Astrocyte (in vitro differentiated cells and primary cell): ENCODE data around the gene TMSB10. TPM values are rescaled to one million over a fixed set of nuclear protein-coding genes. Genes with fewer than 3 reads are reported as not detected.
A peak's percentile ranks its signal among the peaks of the same experiment; 100 is the strongest.

Experiments used
- DNase-seq: peaks from one replicate; pipeline ENCODE4 v3.0.0-alpha.2; 2010; ENCODE audit warnings: low read depth
- FAIRE-seq: peaks from 2 replicates; lab custom pipeline; 2011; peaks lifted over from hg19 to GRCh38; lab: Jason Lieb, UNC
- H2AFZ ChIP-seq: 2 replicates; pipeline ENCODE4 v1.6.0; 2012; ENCODE audit warnings: low read depth, low read length, inconsistent platforms
- H3K27ac ChIP-seq: 2 replicates; pipeline ENCODE4 v1.5.1; 2011; ENCODE audit warnings: low read depth, low read length, inconsistent platforms
- H3K27me3 ChIP-seq: 2 replicates; pipeline ENCODE4 v1.6.0; 2011; ENCODE audit warnings: low read length, inconsistent platforms; ENCODE audit not compliant: insufficient read depth
- H3K36me3 ChIP-seq: 2 replicates; pipeline ENCODE4 v1.5.1; 2011; ENCODE audit warnings: low read length, inconsistent platforms; ENCODE audit not compliant: insufficient read depth
- H3K4me1 ChIP-seq: 2 replicates; pipeline ENCODE4 v1.5.1; 2011; ENCODE audit warnings: low read length, inconsistent platforms; ENCODE audit not compliant: insufficient read depth
- H3K4me2 ChIP-seq: 2 replicates; pipeline ENCODE4 v1.6.0; 2012; ENCODE audit warnings: low read length, inconsistent platforms
- H3K4me3 ChIP-seq: 2 replicates; pipeline ENCODE4 v1.5.1; 2011; ENCODE audit warnings: low read depth, mild to moderate bottlenecking, low read length, inconsistent platforms; ENCODE audit not compliant: insufficient read depth
- H3K79me2 ChIP-seq: 2 replicates; pipeline ENCODE4 v1.6.0; 2012; ENCODE audit warnings: mild to moderate bottlenecking, low read length, inconsistent platforms; ENCODE audit not compliant: insufficient read depth
- H3K9ac ChIP-seq: 2 replicates; pipeline ENCODE4 v1.6.0; 2012; ENCODE audit warnings: mild to moderate bottlenecking, low read length, inconsistent platforms
- H3K9me3 ChIP-seq: 2 replicates; pipeline ENCODE4 v1.5.1; 2012; ENCODE audit warnings: low read depth, mild to moderate bottlenecking, low read length, inconsistent platforms; ENCODE audit not compliant: insufficient read depth
- H4K20me1 ChIP-seq: 2 replicates; pipeline ENCODE4 v1.6.0; 2012; ENCODE audit warnings: low read length, inconsistent platforms; ENCODE audit not compliant: insufficient read depth
- H3K27ac Mint-ChIP-seq: one replicate; pipeline ENCODE4 v1.8.0; 2021; ENCODE audit warnings: mild to moderate bottlenecking, mixed read lengths; ENCODE audit not compliant: unreplicated experiment
- H3K27me3 Mint-ChIP-seq: one replicate; pipeline ENCODE4 v1.8.0; 2021; ENCODE audit warnings: low read depth, mixed read lengths; ENCODE audit not compliant: unreplicated experiment
- H3K36me3 Mint-ChIP-seq: one replicate; pipeline ENCODE4 v1.8.0; 2021; ENCODE audit warnings: low read depth, mixed read lengths; ENCODE audit not compliant: unreplicated experiment
- H3K4me1 Mint-ChIP-seq: one replicate; pipeline ENCODE4 v1.8.0; 2021; ENCODE audit warnings: low read depth, mixed read lengths; ENCODE audit not compliant: unreplicated experiment
- H3K4me3 Mint-ChIP-seq: one replicate; pipeline ENCODE4 v1.8.0; 2021; ENCODE audit warnings: mild to moderate bottlenecking, moderate library complexity, mixed read lengths; ENCODE audit not compliant: unreplicated experiment
- H3K9me3 Mint-ChIP-seq: one replicate; pipeline ENCODE4 v1.8.0; 2021; ENCODE audit warnings: mild to moderate bottlenecking, mixed read lengths; ENCODE audit not compliant: unreplicated experiment
- EZH2 ChIP-seq: IDR thresholded peaks from 2 replicates; pipeline ENCODE4 v1.6.1; 2012; ENCODE audit warnings: mild to moderate bottlenecking, low read length, inconsistent platforms; ENCODE audit not compliant: insufficient read depth
- total RNA-seq: library from RNA; stranded (reverse); gene quantifications from 2 replicates; pipeline ENCODE4 v1.2.1, GENCODE V29; 2021
- TF ChIP-seq, protein P1 (sequence below): IDR thresholded peaks from 2 replicates; pipeline ENCODE4 v1.5.1; 2011; ENCODE audit warnings: low read depth, mild to moderate bottlenecking, inconsistent platforms, low read length, moderate library complexity; ENCODE audit not compliant: insufficient read depth

Gene TMSB10
- total RNA-seq, 1 donor from 2014 or later, result 3,439 TPM

GRCh38 chr2:84906900-84907714 lies 1.7 kb downstream of the TMSB10 start:
- peak overlapping the region; percentile 89 for H3K4me2 ChIP-seq
- no peaks in the 10 kb centered on the region for H3K27me3 ChIP-seq
- H3K27me3 Mint-ChIP-seq, result no peaks in the 10 kb centered on the region
- DNase-seq (peak; percentile 88), FAIRE-seq (no peak)
- H3K4me3 Mint-ChIP-seq, result peak overlapping the region; percentile 98
- H3K27ac ChIP-seq, result peak overlapping the region; percentile 88
- H3K36me3 ChIP-seq, result peaks cover 5% of the 10 kb centered on the region
- peaks cover 7% of the 10 kb centered on the region for H3K9me3 ChIP-seq
- peaks cover 14% of the 10 kb centered on the region for H3K36me3 Mint-ChIP-seq
- H3K4me1 Mint-ChIP-seq, result peaks cover 12% of the 10 kb centered on the region
- no peak for TF ChIP-seq EZH2
- TF ChIP-seq, protein P1, sequence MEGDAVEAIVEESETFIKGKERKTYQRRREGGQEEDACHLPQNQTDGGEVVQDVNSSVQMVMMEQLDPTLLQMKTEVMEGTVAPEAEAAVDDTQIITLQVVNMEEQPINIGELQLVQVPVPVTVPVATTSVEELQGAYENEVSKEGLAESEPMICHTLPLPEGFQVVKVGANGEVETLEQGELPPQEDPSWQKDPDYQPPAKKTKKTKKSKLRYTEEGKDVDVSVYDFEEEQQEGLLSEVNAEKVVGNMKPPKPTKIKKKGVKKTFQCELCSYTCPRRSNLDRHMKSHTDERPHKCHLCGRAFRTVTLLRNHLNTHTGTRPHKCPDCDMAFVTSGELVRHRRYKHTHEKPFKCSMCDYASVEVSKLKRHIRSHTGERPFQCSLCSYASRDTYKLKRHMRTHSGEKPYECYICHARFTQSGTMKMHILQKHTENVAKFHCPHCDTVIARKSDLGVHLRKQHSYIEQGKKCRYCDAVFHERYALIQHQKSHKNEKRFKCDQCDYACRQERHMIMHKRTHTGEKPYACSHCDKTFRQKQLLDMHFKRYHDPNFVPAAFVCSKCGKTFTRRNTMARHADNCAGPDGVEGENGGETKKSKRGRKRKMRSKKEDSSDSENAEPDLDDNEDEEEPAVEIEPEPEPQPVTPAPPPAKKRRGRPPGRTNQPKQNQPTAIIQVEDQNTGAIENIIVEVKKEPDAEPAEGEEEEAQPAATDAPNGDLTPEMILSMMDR, result no peak
- H2AFZ ChIP-seq, result no peak overlapping the region
- peaks cover 2% of the 10 kb centered on the region for H3K4me1 ChIP-seq
- peaks cover 21% of the 10 kb centered on the region for H3K79me2 ChIP-seq
- H3K27ac Mint-ChIP-seq, result peak overlapping the region; percentile 97
- peaks cover 2% of the 10 kb centered on the region for H3K9me3 Mint-ChIP-seq
- H3K9ac ChIP-seq, result peak overlapping the region; percentile 98
- H4K20me1 ChIP-seq, result peaks cover 18% of the 10 kb centered on the region
- H3K4me3 ChIP-seq, result peak overlapping the region; percentile 93

DNA sequence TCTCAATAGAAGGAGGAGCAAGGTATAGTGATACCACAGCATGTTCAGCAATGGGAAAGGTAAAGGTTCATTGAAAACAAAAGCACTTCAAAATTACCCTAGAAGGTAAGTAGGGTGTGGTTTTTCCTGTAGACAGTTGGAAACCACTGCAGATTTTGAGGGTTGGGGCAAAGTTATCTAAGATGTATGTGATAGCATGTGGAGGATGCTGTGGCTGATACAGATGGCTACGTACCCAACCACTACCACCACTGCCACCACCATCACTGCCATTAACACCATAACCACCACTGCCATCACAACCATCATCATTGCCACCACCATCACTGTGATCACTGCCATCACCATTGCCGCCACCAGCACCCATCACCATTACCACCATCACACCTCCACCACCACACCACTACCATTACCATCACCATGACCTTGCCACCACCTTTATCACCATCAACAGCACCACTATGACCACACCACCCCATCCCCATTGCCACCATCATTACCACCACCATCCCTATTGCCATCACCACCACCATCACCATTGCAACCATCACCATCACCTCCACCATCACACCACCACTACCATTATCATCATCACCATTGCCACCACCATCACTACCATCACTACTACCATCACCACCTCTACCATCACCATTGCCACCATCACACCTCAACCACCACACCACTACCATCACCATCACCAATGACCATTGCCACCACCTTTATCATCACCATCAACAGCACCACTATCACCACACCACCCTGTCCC lies 3.7 kb downstream of the TMSB10 start:
- H3K27ac ChIP-seq, result no peak overlapping the region
- H3K4me2 ChIP-seq, result no peak overlapping the region
- Mint-ChIP-seq H3K4me3 (peak overlapping the region; percentile 31), H3K4me1 (peaks cover 9% of the 10 kb centered on the region), H3K36me3 (peaks cover 14% of the 10 kb centered on the region), H3K27me3 (no peaks in the 10 kb centered on the region), H3K9me3 (peaks cover 2% of the 10 kb centered on the region), H3K27ac (no peak overlapping the region)
- no peak overlapping the region for H3K4me3 ChIP-seq
- H3K9ac ChIP-seq, result no peak overlapping the region
- no peak overlapping the region for H2AFZ ChIP-seq
- FAIRE-seq (no peak), DNase-seq (no peak)
- H3K79me2 ChIP-seq, result peaks cover 21% of the 10 kb centered on the region
- H3K4me1 ChIP-seq, result no peaks in the 10 kb centered on the region
- H4K20me1 ChIP-seq, result peaks cover 18% of the 10 kb centered on the region
- peaks cover 5% of the 10 kb centered on the region for H3K36me3 ChIP-seq
- no peaks in the 10 kb centered on the region for H3K27me3 ChIP-seq
- TF ChIP-seq, protein P1, result no peak
- no peak for TF ChIP-seq EZH2
- peaks cover 7% of the 10 kb centered on the region for H3K9me3 ChIP-seq
